Heart right ventricle (tissue), 16 donors: ENCODE results near the gene SF3A1. TPM values are rescaled to one million over a fixed set of nuclear protein-coding genes. Genes with fewer than 3 reads are reported as not detected.

Experiments used
- ATAC-seq, 8 donors: fragments of 200-7000 bp; cut with Tn5 transposase; one replicate each; pipeline ENCODE4 v1.9.1; 2020; ENCODE audit warnings: mild to moderate bottlenecking in 8 of 8, moderate library complexity in 8 of 8, moderate number of reproducible peaks in 1 of 8
- DNase-seq, 2 donors: peaks; one replicate each; pipeline ENCODE4 v3.0.0-alpha.2; 2020
- H3K27ac ChIP-seq, 10 donors: fragments of 200-600 bp; sonication (generic) in 2 of 10; one replicate each; pipeline versions ENCODE4 v1.5.0 to v1.8.0; 2020 to 2022; ENCODE audit warnings: mild to moderate bottlenecking in 3 of 10
- H3K27me3 ChIP-seq, 7 donors: fragments of 200-600 bp; one replicate each; pipeline ENCODE4 v1.8.0; 2021 to 2022; ENCODE audit warnings: mild to moderate bottlenecking in 2 of 7
- H3K36me3 ChIP-seq, 9 donors: fragments of 200-600 bp; sonication (generic) in 1 of 9; one replicate each; pipeline versions ENCODE4 v1.5.0 to v1.8.0; 2020 to 2022; ENCODE audit warnings: mild to moderate bottlenecking in 2 of 9
- H3K4me1 ChIP-seq, 9 donors: fragments of 200-600 bp; sonication (generic) in 1 of 9; one replicate each; pipeline versions ENCODE4 v1.5.0 to v1.8.0; 2020 to 2022; ENCODE audit warnings: mild to moderate bottlenecking in 4 of 9
- H3K4me3 ChIP-seq, 10 donors: fragments of 200-600 bp; sonication (generic) in 2 of 10; one replicate each; pipeline versions ENCODE4 v1.5.0 to v1.8.0; 2020 to 2022; ENCODE audit warnings: mild to moderate bottlenecking in 7 of 10, moderate library complexity in 2 of 10
- H3K9me3 ChIP-seq, 11 donors: fragments of 200-600 bp in 10 of 11; sonication (generic) in 2 of 11; one replicate each; pipeline versions ENCODE4 v1.5.0 to v1.8.0; 2013 to 2022; ENCODE audit warnings: mild to moderate bottlenecking in 2 of 11, control low read depth in 1 of 11, moderate library complexity in 1 of 11
- CTCF ChIP-seq, 9 donors: fragments of 200-600 bp; sonication (generic) in 2 of 9; IDR thresholded peaks; one replicate each; pipeline versions ENCODE4 v1.5.0 to v1.8.0; 2021 to 2022; ENCODE audit warnings: antibody characterized with exemption in 9 of 9, mild to moderate bottlenecking in 5 of 9, moderate library complexity in 1 of 9
- WGBS, 2 donors: extraction: QIAGEN DNeasy Blood & Tissue Kit; methylation state at CpG; one replicate each; pipeline ENCODE4 v1.1.7; 2013; ENCODE audit warnings: inconsistent platforms in 1 of 2; 5-methylcytosine and 5-hydroxymethylcytosine counted together
- intact Hi-C, 10 donors: fragments of 100-400 bp; cut with DNase I; formaldehyde crosslinking; loops; one replicate each; pipeline versions ENCODE4 v1.11.1 to v1.14.2; 2022
- polyA plus RNA-seq, 2 donors: library from polyadenylated mRNA; stranded (reverse); fragments of 200-250 nt; gene quantifications; one replicate each; pipeline ENCODE4 v1.2.3, GENCODE V29; 2013
- total RNA-seq, 10 donors: library from RNA; stranded (reverse); fragmentation: NEBNext Ultra II Directional in 3 of 10; extraction: Animal tissue kit (Norgen Biotek cat#: 25700) in 3 of 10; gene quantifications; one replicate each; pipeline versions ENCODE4 v1.2.1 to v1.2.4, GENCODE V29; 2021 to 2023
- donor health status: Arrhythmogenic right ventricular cardiomyopathy.
- donor health status: ischemic (EF 13 %, LVEDD 7.1; RV severe dilation, severe dysfunction).
- donor health status: healthy with polysubstance abuse.
- donor health status: DM: no; HTN: yes; CAD: no.
- donor health status: DM: no; HTN: no; CAD: no.
- donor health status: ischemic (EF 25% LVEDD 6.9; RV normal size, moderate dysfunction).
- donor health status: ischemic (EF 25% LVEDD 5.7; RV mildly dilated, moderate dysfunction).
- donor health status: healthy.
- donor health status: DM: yes; HTN: yes; CAD: no.
- donor health status: Ischemic cardiomyopathy.
- donor health status: ischemic (EF 35%, LVEDD 5.7; RV mildly dilated, moderate dysfunction).
- donor health status: nonischemic (EF 11% LVEDD 7.7; RV severe dilation, severe dysfunction).
- donor health status: DM: yes; HTN: yes; CAD: no.
- donor health status: PGD.
- donor health status: ischemic (EF 29% LVEDD 5.4; RV normal size, mild dysfunction).
- donor health status: nonischemic (EF 23%, LVEDD 6.1; RV moderate dilation, normal function).

SF3A1 gene
- total and polyA plus RNA-seq, 12 donors: 13.2 to 132 (median 103) TPM

GRCh38 chr22:30382340-30382739 lies 25.6 kb upstream of the SF3A1 start:
- intact Hi-C loops: loop anchor here in 3 of 10 donors (5.0 to 10.0 kb wide), 3 partner anchors 40 to 275 kb away; partner anchors contain the start of gene TBC1D10A (in 1 of the 3)

DNA sequence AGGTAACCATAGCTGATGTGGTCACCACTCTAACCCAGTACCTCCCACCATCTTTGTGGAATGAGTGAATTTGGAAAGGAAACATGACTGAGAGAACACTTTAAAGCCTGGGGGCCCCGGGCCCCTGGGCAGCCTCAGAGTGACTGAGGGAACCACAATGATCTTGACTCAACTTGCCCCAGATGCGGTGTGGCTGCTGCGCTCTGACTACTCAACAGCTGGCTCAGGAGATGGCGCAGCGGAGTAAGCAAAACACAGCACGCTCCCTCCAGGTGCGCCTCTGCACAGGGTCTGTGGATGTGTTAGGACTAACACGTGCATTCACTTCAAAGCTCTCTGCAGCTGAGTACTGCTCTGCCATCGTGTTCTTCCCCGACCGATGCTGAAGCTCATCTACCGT lies 24.6 kb upstream of the SF3A1 start:
- Histone ChIP-seq H3K27ac (peak overlapping the region in 1 of 10 donors; percentile 68), H3K4me1 (peaks cover 0 to 17% (median 7%) of the 10 kb centered on the region in 9 donors), H3K36me3 (peaks cover 0 to 62% (median 0%) of the 10 kb centered on the region in 9 donors), H3K27me3 (no peaks in the 10 kb centered on the region), H3K9me3 (no peaks in the 10 kb centered on the region), H3K4me3 (no peak overlapping the region)
- 87 to 88% methylated on average over 12 of the region's 12 CpGs for WGBS, 2 donors
- DNase-seq (no peak), ATAC-seq (no peak)
- intact Hi-C loops: loop anchor here in 3 of 10 donors (5.0 to 10.0 kb wide), 3 partner anchors 39 to 274 kb away; partner anchors contain the start of gene TBC1D10A (in 1 of the 3)
- no peak for TF ChIP-seq CTCF (IDR thresholded peaks at IDR 0.05)

More at GRCh38 chr22:30382340-30382739, 25.6 kb upstream of the SF3A1 start:
- TF ChIP-seq CTCF (IDR thresholded peaks at IDR 0.05): no peak
- WGBS, 2 donors: 71 to 80% methylated on average over 5 of the region's 5 CpGs
- Histone ChIP-seq H3K36me3 (peaks cover 0 to 55% (median 0%) of the 10 kb centered on the region in 9 donors), H3K27ac (peak overlapping the region in 5 of 10 donors; percentile 27 to 68 (median 36)), H3K27me3 (no peaks in the 10 kb centered on the region), H3K4me3 (no peak overlapping the region), H3K9me3 (no peaks in the 10 kb centered on the region), H3K4me1 (peaks cover 4 to 23% (median 12%) of the 10 kb centered on the region in 9 donors)
- DNase-seq (peak; percentile 29 to 38), ATAC-seq (peak in 6 of 8 donors; percentile 28 to 82 (median 58))

DNA sequence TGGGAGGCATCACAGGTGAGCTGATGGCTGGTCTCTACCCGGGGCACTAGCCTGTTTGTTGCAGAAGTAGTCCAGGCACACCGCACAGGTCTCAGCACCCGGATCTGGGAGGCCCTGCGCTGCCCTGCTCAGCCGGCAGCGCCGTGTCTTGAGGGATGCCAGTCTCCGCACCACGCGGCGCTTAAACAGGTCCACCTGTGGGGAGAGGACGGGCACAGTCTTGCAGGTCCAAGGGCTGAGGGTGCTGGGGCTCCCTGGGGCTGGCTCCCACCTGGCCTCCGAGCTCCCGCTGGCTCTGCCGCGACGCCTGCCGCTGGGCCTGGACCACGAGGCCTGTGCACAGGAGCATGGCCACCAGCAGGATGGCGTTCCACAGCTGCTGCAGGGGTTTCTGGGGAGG lies 23.3 kb upstream of the SF3A1 start:
- Histone ChIP-seq H3K9me3 (no peaks in the 10 kb centered on the region), H3K27me3 (no peaks in the 10 kb centered on the region), H3K4me1 (peaks cover 0 to 17% (median 4%) of the 10 kb centered on the region in 9 donors), H3K36me3 (peaks cover 0 to 62% (median 0%) of the 10 kb centered on the region in 9 donors), H3K27ac (no peak overlapping the region), H3K4me3 (no peak overlapping the region)
- TF ChIP-seq CTCF (IDR thresholded peaks at IDR 0.05): no peak
- no peak for ATAC-seq
- DNase-seq: no peak
- intact Hi-C loops: loop anchor here in 3 of 10 donors (5.0 to 10.0 kb wide), 3 partner anchors 38 to 273 kb away; partner anchors contain the start of gene TBC1D10A (in 1 of the 3)
- 95 to 97% methylated on average over 20 of the region's 20 CpGs for WGBS, 2 donors

- Histone ChIP-seq H3K27ac (peak overlapping the region in 3 of 10 donors; percentile 15 to 41 (median 35)), H3K4me3 (no peak overlapping the region), H3K36me3 (peaks cover 0 to 27% (median 0%) of the 10 kb centered on the region in 9 donors), H3K9me3 (no peaks in the 10 kb centered on the region), H3K4me1 (peaks cover 0 to 11% (median 0%) of the 10 kb centered on the region in 9 donors), H3K27me3 (no peaks in the 10 kb centered on the region)
- intact Hi-C loops: no loop called here
- TF ChIP-seq CTCF (IDR thresholded peaks at IDR 0.05): no peak
- WGBS, 2 donors: 81 to 82% methylated on average over 13 of the region's 13 CpGs
- peak in 3 of 8 donors; percentile 62 to 80 (median 62) for ATAC-seq
- no peak for DNase-seq
Measured at GRCh38 chr22:30375312-30375849, 18.7 kb upstream of the SF3A1 start.
